ENCODE results near the gene CCDC85B. TPM values are rescaled to one million over a fixed set of nuclear protein-coding genes. Genes with fewer than 3 reads are reported as not detected.

CCDC85B gene
- total RNA-seq, result 50.0 and 94.9 TPM in 2 replicates

DNA sequence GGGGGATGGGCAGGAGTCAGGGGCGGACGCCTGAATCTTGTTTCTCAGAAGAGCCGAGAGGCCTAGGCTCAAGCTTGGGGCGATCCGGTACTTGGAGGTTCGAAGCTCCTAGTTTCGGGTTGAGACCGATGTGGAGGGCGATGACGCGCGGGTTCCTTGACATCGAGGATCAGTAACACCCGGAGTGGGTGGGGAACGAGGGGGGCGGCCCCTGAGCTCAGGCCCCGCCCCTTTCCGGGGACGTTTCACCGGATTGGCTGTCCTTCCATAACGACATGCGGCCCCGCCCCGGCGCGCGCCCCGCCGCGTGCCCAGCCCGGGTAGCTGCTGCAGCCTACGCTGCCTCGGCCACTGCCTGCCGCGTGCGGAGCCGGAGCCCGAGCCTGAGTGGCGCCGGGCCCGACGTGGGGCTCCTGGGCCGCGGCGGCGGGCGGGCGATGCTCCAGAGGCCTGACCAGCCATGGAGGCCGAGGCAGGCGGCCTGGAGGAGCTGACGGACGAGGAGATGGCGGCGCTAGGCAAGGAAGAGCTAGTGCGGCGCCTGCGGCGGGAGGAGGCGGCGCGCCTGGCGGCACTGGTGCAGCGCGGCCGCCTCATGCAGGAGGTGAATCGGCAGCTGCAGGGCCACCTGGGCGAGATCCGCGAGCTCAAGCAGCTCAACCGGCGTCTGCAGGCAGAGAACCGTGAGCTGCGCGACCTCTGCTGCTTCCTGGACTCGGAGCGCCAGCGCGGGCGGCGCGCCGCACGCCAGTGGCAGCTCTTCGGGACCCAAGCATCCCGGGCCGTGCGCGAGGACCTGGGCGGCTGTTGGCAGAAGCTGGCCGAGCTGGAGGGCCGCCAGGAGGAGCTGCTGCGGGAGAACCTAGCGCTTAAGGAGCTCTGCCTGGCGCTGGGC, at the start of gene CCDC85B:
Gene CCDC85B (plus strand): TSS at position 350 of the 895 bp plus-strand sequence. CDS start 111 bp downstream, at position 461.

DNA sequence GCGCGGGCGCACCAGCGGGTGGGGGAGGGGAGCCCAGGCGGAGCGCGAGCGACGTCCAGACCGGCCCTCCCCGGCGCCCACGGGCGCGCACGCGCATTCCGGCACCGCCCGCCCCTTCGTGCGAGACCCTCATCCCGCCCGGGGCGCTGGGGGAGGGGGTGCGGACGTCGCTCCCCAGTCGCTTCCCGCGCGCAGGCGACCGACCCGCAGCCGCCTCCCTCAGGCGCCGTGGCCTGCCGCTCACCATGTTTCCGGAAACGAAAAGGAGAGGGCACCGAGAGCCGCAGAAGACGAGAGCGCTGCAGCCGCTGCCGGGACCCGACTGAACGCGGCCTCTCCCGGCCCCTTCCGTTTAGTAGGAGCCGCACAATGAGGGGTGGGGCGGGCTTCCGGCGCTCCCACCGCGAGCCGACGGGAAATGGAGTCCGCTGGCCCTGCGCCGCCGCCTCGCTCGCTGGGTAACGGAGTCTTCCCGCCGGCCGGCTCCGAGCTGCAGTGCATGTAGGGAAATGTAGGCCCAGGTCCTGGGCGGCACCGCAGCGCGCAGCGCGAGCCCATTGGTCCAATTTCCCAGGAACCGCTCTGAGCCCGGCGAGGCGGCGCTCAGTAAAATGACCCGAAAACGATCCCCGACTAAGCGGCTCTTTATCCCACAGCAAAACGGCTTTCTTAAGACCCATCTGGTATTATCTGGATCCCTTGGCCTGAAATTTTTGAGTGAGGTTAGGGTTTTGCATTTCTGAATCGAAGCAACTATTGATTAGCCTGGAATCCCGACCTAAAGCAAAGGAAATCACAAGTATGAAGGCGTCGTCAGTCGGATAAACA, 32.4 kb upstream of the CCDC85B start, which contains the start of gene CFL1:
Gene CFL1 (minus strand): TSS at position 328 of the 828 bp plus-strand sequence. CDS start 81 bp downstream, at position 247.

DNA sequence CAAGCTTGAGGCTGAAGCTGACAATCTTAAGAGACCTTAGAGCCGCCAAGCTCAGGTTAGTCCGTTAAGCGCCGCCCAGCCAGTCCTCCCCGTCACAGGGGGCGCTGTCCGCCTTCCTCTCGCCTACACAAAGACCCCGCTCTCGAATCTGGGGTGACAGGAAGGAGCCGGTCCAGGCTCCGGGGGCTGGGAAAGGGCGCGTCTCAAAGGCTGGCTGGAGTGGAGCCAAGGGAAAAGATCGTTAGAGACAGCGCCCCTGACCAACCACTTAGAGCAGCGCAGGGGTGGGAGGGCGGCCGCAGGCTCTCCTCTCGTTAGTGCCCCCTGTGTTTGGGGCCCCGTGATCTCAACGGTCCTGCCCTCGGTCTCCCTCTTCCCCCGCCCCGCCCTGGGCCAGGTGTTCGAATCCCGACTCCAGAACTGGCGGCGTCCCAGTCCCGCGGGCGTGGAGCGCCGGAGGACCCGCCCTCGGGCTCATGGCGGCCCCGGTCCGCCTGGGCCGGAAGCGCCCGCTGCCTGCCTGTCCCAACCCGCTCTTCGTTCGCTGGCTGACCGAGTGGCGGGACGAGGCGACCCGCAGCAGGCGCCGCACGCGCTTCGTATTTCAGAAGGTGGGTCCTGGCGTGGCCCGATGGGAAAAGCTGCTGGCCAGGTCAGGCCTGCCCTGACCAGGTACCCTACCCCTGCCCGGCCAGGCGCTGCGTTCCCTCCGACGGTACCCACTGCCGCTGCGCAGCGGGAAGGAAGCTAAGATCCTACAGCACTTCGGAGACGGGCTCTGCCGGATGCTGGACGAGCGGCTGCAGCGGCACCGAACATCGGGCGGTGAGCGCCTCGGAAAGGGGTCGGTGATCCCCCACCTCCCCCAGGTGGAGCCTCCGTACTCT, 30.0 kb upstream of the CCDC85B start, which contains the start of gene MUS81:
Gene MUS81 (plus strand): TSS at position 156 of the 887 bp plus-strand sequence. CDS start 321 bp downstream, at position 477.

DNA sequence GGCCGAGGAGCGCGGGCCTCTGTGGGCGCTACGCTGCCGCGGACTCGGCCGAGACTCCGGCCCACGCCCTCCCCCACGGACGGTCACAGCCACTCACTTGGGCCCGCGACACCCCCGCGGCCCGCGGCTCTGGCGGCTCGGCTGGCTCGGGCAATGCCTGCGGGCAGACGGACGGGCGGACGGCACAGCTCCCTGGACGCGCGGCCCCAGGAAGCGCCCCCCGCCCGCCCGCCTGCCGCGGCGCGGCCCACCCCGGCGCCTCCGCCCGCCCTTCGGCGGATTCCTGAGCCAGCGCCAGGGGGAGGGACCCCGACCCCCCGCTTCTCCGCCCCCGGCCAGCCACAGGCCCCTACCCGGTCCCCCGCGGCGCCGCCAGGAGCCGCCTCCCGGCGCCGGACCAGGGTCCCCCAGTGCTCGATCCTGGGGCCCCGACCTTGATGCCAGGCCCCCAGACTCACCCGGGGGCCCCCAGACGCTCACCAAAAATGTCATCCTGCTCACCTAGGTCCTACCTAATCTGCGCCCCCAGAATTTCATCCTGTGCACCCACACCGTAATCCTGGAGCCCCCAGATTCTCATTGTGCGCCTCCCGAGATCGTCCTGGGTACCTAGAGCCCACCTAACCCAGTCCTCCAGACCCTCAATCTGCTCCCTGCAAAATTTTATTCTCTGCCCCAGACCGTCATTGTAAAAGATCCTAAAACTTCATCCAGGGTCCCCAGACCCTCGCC, 17.7 kb upstream of the CCDC85B start, which contains the start of gene EFEMP2:
Gene EFEMP2 (minus strand): TSS at position 215 of the 732 bp plus-strand sequence. CDS start 446 bp downstream, outside the sequence.

DNA sequence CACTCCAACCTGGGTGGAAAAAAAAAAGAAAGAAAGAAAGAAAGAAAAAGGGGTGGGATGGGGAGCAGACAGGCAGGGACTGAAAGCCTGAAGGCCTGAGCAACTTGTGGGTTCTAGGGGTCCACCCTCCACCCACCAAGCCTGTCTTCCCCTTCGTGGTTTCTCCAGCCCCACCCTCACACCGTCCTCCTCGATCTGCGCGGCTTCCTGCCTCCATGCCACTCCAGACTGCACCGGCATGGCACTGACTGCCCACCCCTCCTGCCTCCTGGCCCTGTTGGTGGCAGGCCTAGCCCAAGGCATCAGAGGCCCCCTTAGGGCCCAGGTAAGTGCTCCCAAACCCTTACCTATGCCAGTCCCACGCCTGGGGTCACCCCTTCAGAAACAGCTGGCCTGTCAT, 10.9 kb upstream of the CCDC85B start, which contains the start of gene CTSW:
Gene CTSW (plus strand): TSS at position 221 of the 400 bp plus-strand sequence. CDS start 18 bp downstream, at position 239.

DNA sequence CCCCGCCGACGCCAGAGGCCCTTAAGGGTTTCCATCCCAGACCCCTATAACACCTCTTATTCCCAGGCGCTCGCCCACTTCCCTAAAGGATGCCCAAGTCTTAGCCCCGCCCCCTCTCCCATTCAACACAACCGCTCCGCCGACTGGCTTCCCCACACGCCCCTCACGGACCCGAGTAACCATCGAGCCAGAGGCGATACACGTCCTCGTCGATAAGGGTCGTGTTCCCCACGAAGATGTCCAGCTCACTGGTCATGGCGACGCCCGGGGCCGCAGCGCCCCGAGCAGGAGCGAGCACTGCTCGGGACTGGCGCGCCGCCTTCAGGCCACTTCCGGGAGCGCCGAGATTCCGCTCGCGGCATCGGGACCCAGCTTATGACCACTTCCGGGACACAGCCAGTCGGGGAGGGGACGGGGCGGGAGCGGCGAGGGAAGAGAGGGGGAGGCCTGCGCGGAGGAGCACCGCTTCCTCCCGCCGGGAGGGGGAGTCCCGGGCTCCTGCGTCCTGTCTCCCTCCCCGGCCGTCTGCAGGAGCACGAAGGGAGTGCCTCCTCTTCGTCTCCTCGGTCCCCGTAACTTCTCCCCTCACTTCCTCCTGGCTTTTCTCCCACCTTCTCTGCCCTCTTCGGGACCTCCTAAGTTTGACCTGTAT, 2.2 kb upstream of the CCDC85B start, which contains the start of gene FIBP:
Gene FIBP (minus strand): TSS at position 309 of the 652 bp plus-strand sequence. CDS start 53 bp downstream, at position 256.

DNA sequence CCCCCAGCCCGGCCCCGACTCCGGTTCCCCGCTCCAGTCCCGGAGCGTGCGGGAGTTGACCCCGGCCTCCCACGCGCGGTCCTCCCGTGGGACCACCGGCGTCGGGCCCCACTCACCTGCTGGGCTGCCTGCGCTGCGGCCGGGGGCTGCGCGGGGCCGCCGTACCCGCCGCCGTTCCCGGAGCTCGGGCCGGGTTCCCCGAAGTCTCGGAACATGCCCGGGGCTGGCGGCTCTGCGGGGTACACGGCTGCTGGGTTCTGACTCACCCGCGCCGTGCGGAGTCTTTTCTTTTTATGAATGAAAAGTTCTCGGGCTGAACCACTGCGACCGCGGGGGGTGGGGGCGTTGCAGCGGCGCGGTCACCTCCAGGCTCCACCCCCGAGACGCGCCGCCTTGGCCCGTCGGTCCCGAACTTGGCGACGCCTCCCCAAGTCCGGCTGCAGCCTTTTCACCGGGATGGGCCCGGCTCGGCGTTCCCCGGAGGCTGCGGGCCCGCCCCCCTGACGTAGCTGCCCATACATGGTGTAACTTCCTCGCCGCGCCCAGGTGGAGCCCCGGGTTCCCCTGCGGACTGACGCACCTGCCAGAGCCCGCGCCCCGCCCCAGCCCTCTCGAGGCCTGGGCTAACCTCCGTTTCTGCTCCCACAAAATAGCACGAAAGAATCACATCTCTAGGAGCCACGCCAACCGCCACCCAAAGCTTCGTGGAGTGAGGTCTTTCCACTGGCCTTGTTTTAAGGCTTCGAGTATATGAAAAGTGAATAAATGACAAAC, 9.8 kb downstream of the CCDC85B start, which contains the start of gene FOSL1:
Gene FOSL1 (minus strand): TSS at position 264 of the 774 bp plus-strand sequence. CDS start 49 bp downstream, at position 215.

DNA sequence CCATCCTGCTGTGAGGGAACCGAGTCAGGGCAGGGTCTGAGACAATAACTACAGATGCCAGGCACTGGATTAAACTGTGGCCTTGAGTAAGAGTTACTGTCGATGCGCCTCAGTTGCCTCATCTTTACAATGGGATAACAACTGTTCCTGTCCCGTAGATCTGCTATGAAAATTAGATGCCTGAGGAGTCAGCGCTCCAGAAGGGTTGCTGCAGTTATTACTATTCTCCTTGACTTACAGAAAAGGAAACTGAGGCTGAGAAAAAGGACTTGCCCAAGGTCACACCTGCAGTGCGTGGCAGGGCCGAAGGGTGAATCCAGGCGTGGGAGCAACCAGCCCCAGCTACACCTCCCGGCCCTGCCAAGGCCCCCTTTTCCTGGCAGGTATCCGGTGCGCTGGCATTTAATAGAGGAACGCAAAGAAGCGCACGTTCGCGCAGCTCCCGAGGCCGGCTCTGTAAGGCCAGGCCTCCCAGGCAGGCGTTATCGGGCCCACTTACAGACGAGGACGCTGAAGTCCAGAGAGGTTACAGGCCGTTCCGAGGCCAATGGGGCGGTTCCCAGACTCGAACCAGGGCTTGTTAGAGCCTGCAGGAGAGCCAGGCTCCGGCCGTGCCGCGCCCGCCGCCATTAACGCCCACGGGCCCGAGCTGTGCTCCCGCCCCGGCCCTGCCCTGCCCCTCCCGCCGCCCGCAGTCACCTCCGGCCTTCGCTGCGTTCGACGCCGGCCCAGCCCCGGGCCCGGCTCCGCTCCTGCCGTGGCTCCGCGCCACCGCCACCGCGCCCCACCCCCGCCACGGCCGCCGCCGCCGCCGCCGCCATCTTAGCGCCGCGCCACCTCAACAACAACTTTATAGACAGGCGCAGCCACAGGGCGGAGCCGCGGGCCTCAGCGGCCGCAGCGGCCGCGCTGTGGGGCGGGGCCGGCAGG, 28.0 kb downstream of the CCDC85B start, which contains the start of gene C11orf68:
Gene C11orf68 (minus strand): TSS at position 852 of the 930 bp plus-strand sequence. CDS start 31 bp downstream, at position 821.

DNA sequence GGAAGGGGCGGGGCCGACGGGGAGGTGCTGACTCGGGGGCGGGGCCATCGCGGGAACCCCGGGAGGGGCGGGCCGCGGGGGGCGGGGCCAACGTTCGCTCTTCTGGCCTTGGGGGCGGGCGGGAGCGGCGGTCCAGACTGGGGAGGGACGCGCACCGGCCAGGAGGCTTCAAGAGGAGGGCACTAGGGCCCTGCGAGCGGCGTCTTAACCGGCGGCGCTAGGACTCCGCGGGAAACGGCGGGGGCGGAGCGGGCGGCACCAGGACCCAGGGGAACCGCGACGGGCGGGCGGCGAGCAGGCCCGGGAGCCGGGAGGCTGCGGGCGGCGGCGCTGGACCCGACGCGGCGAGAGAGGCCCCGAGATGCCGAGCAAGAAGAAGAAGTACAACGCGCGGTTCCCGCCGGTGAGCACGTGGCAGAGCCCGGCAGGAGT, 28.7 kb downstream of the CCDC85B start, which contains the start of gene DRAP1:
Gene DRAP1 (plus strand): TSS at position 286 of the 432 bp plus-strand sequence. CDS start 76 bp downstream, at position 362.

Other genes with a start within 250 kb of the CCDC85B start
- gene RELA, start 227.8 kb upstream of the CCDC85B start, total RNA-seq, result 13.0 and 26.4 TPM in 2 replicates
- 35.3 and 41.9 TPM in 2 replicates for gene KAT5, start 178.4 kb upstream of the CCDC85B start, total RNA-seq
- 34.2 and 37.3 TPM in 2 replicates for gene RNASEH2C, start 169.9 kb upstream of the CCDC85B start, total RNA-seq
- 5.5 and 8.5 TPM in 2 replicates for gene AP5B1, start 109.7 kb upstream of the CCDC85B start, total RNA-seq
- gene OVOL1, start 103.6 kb upstream of the CCDC85B start, total RNA-seq, result not detected in 2 replicates
- gene SNX32, start 56.7 kb upstream of the CCDC85B start, total RNA-seq, result under 0.01 and 0.50 TPM in 2 replicates
- 1,281 and 2,304 TPM in 2 replicates for gene CFL1, start 32.5 kb upstream of the CCDC85B start, total RNA-seq
- 45.2 and 48.9 TPM in 2 replicates for gene MUS81, start 30.2 kb upstream of the CCDC85B start, total RNA-seq
- 11.2 and 26.1 TPM in 2 replicates for gene EFEMP2, start 17.9 kb upstream of the CCDC85B start, total RNA-seq
- under 0.01 TPM in 1 of 2 replicates, not detected in the other for gene CTSW, start 10.8 kb upstream of the CCDC85B start, total RNA-seq
- 146 and 161 TPM in 2 replicates for gene FIBP, start 2.2 kb upstream of the CCDC85B start, total RNA-seq
- 4.4 and 5.0 TPM in 2 replicates for gene FOSL1, start 9.7 kb downstream of the CCDC85B start, total RNA-seq
- 12.1 and 18.9 TPM in 2 replicates for gene C11orf68, start 28.4 kb downstream of the CCDC85B start, total RNA-seq
- 104 and 157 TPM in 2 replicates for gene DRAP1, start 28.8 kb downstream of the CCDC85B start, total RNA-seq
- not detected in 2 replicates for gene TSGA10IP, start 54.8 kb downstream of the CCDC85B start, total RNA-seq
- gene SART1, start 71.1 kb downstream of the CCDC85B start, total RNA-seq, result 41.6 and 48.0 TPM in 2 replicates
- 24.6 and 46.3 TPM in 2 replicates for gene EIF1AD, start 111.5 kb downstream of the CCDC85B start, total RNA-seq
- 11.6 and 16.4 TPM in 2 replicates for gene BANF1, start 111.8 kb downstream of the CCDC85B start, total RNA-seq
- 0.49 and 1.1 TPM in 2 replicates for gene CST6, start 121.3 kb downstream of the CCDC85B start, total RNA-seq
- 0.16 TPM in 1 of 2 replicates, not detected in the other for gene CATSPER1, start 135.8 kb downstream of the CCDC85B start, total RNA-seq
- gene GAL3ST3, start 158.5 kb downstream of the CCDC85B start, total RNA-seq, result 0.76 TPM in 1 of 2 replicates, not detected in the other
- gene SF3B2, start 161.7 kb downstream of the CCDC85B start, total RNA-seq, result 74.0 and 88.3 TPM in 2 replicates
- 12.8 and 50.9 TPM in 2 replicates for gene PACS1, start 179.6 kb downstream of the CCDC85B start, total RNA-seq